Hippocampal formation (tissue), 2 donors: ENCODE results near the gene RAB31.
A peak's percentile ranks its signal among the peaks of the same experiment; 100 is the strongest.

Experiments used
- DNase-seq, 2 donors: peaks; one replicate each; lab custom pipeline; 2025; lab: John Stamatoyannopoulos, UW

The RAB31 gene

DNA sequence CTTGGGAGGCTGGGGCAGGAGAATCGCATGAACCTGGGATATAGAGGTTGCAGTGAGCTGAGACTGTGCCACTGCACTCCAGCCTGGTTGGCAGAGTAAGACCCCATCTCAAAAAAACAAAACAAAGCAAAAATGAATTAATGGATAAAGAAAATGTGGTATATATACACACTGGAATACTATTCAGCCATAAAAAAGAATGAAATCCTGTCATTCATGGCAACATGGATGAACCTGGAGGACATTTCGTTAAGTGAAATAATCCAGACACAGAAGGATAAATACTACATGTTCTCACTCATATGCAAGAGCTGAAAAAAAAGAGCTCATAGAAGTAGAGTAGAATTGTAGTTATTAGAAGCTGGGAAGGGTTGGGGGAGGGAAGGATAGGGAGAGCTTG, 80.8 kb downstream of the RAB31 start:
- no peak for DNase-seq

DNA sequence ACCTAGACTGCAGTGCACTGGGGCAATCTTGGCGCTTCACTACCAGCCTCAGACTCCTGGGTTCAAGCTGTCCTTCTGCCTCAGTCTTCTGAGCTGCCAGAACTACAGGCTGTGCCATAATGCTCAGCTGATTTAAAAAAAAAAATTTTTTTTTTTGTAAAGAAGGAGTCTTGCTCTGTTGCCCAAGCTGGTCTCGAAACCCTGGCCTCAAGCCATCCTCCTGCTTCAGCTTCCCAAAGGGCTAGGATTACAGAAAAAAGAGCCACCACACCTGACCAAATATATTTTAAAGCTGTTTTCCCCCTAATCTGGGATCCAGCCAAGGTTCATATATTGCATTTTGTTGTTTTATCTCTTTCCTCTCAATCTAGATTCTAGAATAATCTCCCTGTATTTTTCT, 82.2 kb downstream of the RAB31 start:
- no peak for DNase-seq

DNA sequence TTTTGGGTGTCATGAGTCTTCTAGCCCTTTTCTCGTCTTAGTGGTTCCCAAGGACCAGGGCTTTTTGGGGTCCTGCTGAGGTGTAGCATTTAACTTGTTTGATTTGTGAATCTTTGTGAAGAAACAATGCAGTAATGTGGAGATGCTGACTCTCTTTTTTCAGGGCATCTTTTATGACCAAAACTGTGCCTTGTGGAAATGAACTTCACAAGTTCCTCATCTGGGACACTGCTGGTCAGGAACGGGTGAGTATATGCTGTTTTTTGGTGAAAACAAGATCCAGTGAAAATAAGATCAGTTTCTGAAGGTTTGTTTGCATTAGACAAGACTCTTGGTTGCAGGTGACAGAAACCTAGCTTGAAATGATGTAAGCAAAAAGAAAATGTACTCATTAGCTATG, 83.9 kb downstream of the RAB31 start:
- DNase-seq = no peak

DNA sequence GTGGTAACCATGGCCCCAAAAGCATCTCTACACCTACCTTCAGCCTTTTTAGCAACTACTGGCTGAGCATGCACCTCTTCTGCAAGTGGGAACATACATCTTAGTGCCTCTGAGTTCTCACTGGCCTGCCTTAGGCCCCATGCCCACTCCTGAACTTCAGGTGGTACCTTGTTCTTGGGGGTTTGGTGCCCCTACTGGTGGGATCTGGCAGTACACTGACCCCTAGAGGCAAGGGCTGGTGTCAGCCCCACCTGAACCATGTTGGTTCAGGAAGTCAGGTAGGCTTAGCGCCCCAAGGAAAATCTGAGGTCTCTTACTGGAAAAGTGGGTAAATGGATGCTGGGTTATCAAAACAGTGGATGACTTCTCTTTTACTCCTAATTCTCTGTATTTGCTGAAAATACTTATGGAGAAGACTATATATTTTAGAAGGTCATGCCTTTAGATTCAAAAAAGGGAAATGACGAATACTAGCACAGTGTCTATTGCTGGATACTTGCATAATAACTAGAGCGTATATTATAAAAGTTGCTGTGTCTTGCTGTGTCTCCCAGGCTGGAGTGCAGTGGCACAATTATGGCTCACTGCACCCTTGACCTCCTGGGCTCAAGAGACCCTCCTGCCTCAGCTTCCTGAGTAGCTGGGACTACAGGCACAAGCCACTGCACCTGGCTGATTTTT, 84.6 kb downstream of the RAB31 start:
- DNase-seq = no peak

DNA sequence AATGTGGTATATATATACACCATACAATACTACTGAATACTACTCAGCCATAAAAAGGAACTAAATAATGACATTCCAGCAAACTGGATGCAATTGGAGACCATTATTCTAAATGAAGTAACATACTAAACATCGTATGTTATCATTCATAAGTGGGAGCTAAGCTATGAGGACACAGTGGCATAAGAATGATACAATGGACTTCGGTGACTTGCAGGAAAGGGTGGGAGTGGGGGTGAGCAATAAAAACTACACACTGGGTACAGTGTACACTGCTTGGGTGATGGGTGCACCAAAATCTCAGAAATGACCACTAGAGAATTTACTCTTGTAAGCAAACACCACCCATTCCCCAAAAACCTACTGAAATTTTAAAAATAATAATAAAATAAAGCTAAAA, 87.9 kb downstream of the RAB31 start:
- no peak for DNase-seq

GRCh38 chr18:9796935-9797549, 88.9 kb downstream of the RAB31 start:
- peak; percentile 49 to 77 for DNase-seq

DNA sequence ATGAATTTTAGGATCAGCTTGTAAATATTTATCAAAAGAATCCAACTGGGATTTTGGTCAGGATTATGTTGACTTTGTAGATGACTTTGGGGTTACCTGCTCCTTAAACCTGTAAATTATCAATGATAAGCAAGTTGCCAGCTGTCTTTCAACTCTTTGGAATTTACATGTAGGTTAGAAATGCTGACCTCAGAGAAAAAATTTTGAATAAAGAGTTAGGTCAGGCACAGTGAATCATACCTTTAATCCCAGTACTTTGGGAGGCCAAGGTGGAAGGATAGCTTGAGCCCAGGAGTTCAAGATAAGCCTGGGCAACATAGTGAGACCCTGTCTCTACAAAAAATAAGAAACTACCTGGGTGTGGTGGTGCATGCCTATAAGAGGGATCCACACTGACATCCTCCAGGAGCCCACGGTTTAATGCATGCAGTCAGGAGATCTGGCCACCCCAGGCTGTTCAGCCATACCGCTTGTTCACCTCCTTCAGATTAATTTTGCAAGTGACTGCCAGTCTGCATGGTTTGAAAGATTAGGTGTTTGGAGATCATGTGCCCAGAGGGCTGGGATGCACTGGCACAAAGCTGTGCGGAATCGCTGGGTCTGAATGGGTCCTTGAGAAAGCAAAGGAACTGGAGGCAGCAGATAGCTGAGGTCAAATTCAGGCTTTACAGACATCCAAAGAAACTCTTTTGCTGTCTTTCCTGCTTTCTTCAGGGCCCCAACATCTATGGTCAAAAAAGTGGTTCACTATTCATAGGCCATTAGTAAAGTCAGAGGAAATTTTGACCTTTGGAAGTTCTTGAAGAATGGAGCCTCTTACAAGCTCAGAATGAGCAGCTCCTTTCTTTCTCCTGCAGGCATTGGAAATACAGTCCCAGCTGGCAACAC, 94.3 kb downstream of the RAB31 start:
- no peak for DNase-seq

GRCh38 chr18:9803063-9803697, 95.1 kb downstream of the RAB31 start:
- no peak for DNase-seq

GRCh38 chr18:9803698-9804516, 95.8 kb downstream of the RAB31 start:
- peak in 1 of 2 donors; percentile 37 for DNase-seq

- DNase-seq = no peak
Measured at GRCh38 chr18:9804517-9805104, 96.5 kb downstream of the RAB31 start.

GRCh38 chr18:9806905-9807304, 98.8 kb downstream of the RAB31 start:
- DNase-seq = no peak

GRCh38 chr18:9808295-9809241, 100.5 kb downstream of the RAB31 start:
- peak; percentile 39 to 59 for DNase-seq

- no peak for DNase-seq
Measured at GRCh38 chr18:9809697-9810096, 101.6 kb downstream of the RAB31 start.

DNA sequence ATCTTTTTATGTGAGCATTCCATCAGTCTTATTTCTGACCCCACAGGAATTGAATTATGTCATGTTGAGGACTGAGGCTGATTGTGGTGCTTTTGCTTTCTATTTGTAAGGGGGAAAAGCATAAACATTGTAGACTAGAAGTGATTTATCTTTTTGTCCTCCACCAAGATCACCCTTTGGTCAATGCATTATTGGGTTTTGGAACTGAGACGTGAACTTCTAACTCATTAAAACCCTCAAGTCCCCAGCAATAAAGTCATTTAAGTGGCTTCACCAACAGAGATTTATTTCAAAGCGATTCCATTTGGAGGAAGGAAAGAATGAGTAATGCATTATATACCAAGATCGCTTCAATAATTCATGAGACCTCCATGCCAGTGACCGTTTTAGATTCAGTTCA, 102.2 kb downstream of the RAB31 start:
- no peak for DNase-seq

GRCh38 chr18:9810994-9811705, 103.0 kb downstream of the RAB31 start:
- no peak for DNase-seq

DNA sequence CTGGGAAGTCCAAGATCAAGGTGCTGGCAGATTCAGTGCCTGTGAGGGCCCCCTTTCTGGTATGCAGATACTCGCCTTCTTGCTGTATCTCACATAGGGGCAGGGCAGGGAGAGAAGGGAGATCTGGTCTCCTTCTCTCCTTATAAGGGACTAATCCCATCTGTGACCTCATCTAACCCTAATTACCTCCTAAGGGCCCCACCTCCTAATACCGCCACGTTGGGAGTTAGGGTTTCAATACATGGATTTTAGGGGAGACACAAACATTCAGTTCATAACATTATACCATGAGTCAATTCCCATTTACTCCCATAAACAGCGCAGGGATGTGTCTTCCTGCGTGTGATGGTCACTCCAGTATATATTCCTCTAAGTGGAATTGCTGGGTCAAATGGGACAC, 103.9 kb downstream of the RAB31 start:
- DNase-seq = no peak

DNA sequence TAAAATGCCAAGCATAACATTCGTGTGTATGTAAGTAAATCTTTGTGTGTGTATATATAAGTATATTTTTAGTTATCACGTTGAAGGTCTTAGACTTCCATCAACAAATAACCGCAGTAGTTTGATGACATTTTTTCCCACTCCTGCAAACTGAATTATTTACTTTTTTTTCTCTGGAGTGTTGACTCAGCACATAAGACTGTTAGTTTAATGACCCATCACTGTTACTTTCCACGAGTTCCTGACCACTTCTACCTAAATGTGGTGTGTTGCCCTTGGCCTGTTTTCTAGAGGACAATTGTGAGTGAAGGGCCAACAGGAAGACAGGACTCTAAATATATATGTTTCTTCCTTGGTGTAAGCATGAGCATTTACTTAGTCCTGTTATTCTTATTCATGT, 106.3 kb downstream of the RAB31 start:
- DNase-seq = no peak

GRCh38 chr18:9817286-9817685, 109.2 kb downstream of the RAB31 start:
- DNase-seq = no peak

- DNase-seq = no peak
Measured at GRCh38 chr18:9817725-9818422, 109.8 kb downstream of the RAB31 start.
